HUES64 (cell line): Measurements from ENCODE around the gene NHLRC2. TPM values are rescaled to one million over a fixed set of nuclear protein-coding genes. Genes with fewer than 3 reads are reported as not detected.
A peak's percentile ranks its signal among the peaks of the same experiment; 100 is the strongest.
"Not testable (repeated sequence)": the region's sequence is repeated elsewhere in the genome, so short reads cannot be mapped to it uniquely, and the experiment has no call there.

Experiments used
- H3K27ac ChIP-seq: 2 replicates; pipeline ENCODE4 v1.7.0; 2013; ENCODE audit warnings: low read depth, low read length, inconsistent platforms
- H3K27me3 ChIP-seq: 2 replicates; pipeline ENCODE4 v1.6.1; 2013; ENCODE audit warnings: mild to moderate bottlenecking, low read length; ENCODE audit not compliant: insufficient read depth
- H3K36me3 ChIP-seq: 2 replicates; pipeline ENCODE4 v1.6.1; 2013; ENCODE audit warnings: mild to moderate bottlenecking, low read length; ENCODE audit not compliant: insufficient read depth
- H3K4me1 ChIP-seq: 2 replicates; pipeline ENCODE4 v1.6.1; 2013; ENCODE audit warnings: mild to moderate bottlenecking, low read length, moderate library complexity; ENCODE audit not compliant: insufficient read depth
- H3K4me3 ChIP-seq: 2 replicates; pipeline ENCODE4 v1.5.1; 2013; ENCODE audit warnings: mild to moderate bottlenecking, low read length, moderate library complexity
- H3K9ac ChIP-seq: 2 replicates; pipeline ENCODE4 v1.6.1; 2013; ENCODE audit warnings: mild to moderate bottlenecking, low read depth, low read length
- H3K9me3 ChIP-seq: 2 replicates; pipeline ENCODE4 v1.6.1; 2013; ENCODE audit warnings: low read depth, low read length; ENCODE audit not compliant: insufficient read depth
- WGBS: fragments of 150-250, 120-280 bp; methylation state at CpG from one replicate; pipeline ENCODE4 v1.1.7; 2013; ENCODE audit warnings: missing lambda C conversion rate; 5-methylcytosine and 5-hydroxymethylcytosine counted together
- polyA plus RNA-seq, 2 experiments: library from polyadenylated mRNA; stranded (reverse); fragments of 50-300 nt; gene quantifications; one replicate each; pipeline ENCODE4 v1.2.3, GENCODE V29; 2013

NHLRC2 gene, protein sequence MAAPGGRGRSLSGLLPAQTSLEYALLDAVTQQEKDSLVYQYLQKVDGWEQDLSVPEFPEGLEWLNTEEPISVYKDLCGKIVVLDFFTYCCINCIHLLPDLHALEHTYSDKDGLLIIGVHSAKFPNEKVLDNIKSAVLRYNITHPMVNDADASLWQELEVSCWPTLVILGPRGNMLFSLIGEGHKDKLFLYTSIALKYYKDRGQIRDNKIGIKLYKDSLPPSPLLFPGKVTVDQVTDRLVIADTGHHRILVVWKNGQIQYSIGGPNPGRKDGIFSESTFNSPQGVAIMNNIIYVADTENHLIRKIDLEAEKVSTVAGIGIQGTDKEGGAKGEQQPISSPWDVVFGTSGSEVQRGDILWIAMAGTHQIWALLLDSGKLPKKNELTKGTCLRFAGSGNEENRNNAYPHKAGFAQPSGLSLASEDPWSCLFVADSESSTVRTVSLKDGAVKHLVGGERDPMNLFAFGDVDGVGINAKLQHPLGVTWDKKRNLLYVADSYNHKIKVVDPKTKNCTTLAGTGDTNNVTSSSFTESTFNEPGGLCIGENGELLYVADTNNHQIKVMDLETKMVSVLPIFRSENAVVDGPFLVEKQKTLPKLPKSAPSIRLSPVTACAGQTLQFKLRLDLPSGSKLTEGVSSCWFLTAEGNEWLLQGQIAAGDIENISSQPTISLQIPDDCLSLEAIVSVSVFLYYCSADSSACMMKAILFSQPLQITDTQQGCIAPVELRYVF
- 10.3 TPM for polyA plus RNA-seq (2013, experiment 1 of 2)
- 10.4 TPM for polyA plus RNA-seq (2013, experiment 2 of 2)

DNA sequence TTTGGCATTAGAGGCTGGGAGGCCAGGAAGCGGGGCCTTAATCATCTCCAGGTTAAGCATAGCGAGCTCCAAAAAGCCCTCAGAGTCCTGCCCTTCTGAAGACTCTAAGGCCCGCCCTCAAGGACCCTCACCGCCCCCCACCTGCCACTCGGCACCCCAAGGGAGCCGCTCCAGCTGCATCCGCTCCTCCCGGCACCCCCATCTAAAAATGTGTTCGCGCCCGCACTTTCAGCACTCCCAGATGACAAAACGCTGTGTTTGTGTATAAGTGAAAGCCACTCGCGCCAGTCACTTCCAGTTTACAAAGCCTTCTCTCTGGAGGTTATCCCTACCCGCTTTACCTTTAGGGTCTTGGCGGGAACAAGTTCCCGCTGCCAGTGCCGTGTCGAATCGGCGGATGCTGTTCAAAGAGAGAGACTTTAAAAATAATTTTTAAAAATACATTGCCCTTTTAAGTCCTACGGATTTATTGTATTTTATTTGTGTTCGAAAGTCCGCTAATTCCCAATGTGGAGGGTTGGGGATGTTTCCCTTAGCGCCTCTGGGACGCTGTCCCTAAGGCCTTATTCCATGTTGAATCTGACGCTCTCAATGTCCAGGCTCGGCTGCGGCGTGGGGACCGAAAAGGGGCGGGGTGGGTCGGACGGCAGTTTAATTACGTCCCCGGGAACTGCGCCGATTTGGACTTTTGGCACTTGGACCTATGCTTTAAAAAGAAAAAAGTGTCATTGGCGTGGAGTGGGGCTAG, at the start of gene NHLRC2, which contains the start of gene DCLRE1A:
Gene NHLRC2 (plus strand): TSS at position 649 of the 748 bp plus-strand sequence. CDS start 212 bp downstream, outside the sequence.
Gene DCLRE1A (minus strand): TSS at position 70 of the 748 bp plus-strand sequence. CDS start 900 bp downstream, outside the sequence.
- peaks cover 27% of the 10 kb centered on the region; the same call in 1 of the 2 replicates for H3K4me1 ChIP-seq
- H3K36me3 ChIP-seq: peaks cover 14% of the 10 kb centered on the region
- H3K27me3 ChIP-seq: no peaks in the 10 kb centered on the region
- H3K9me3 ChIP-seq: no peaks in the 10 kb centered on the region
- WGBS: 1% methylated on average over 39 of the region's 39 CpGs
- H3K4me3 ChIP-seq: peak within 1 kb of the TSS; percentile 97
- H3K27ac ChIP-seq: peak within 1 kb of the TSS; percentile 87
- H3K9ac ChIP-seq: peak within 1 kb of the TSS; percentile 98

DNA sequence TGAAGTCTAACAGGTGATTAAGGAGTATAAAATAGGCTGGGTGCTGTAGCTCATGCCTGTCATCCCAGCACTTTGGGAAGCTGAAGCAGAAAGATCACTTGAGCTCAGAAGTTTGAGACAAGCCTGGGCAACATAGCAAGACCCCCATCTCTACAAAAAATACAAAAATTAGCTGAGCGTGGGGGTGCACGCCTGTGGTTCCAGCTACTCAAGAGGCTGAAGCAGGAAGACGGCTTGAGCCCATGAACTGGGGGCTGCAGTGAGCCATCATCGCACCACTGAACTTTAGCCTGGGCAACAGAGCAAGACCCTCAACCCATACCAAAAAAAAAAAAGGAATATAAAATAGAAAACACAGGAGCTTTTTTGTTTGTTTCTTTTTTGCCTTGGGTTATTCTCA, 48.0 kb upstream of the NHLRC2 start:
- 98% methylated on average over 4 of the region's 4 CpGs for WGBS
- H3K27ac ChIP-seq: no peak overlapping the region
- H3K27me3 ChIP-seq: no peaks in the 10 kb centered on the region
- H3K4me1 ChIP-seq: no peaks in the 10 kb centered on the region
- H3K9ac ChIP-seq: no peak overlapping the region
- H3K9me3 ChIP-seq: no peaks in the 10 kb centered on the region
- no peak overlapping the region for H3K4me3 ChIP-seq
- H3K36me3 ChIP-seq: no peaks in the 10 kb centered on the region

DNA sequence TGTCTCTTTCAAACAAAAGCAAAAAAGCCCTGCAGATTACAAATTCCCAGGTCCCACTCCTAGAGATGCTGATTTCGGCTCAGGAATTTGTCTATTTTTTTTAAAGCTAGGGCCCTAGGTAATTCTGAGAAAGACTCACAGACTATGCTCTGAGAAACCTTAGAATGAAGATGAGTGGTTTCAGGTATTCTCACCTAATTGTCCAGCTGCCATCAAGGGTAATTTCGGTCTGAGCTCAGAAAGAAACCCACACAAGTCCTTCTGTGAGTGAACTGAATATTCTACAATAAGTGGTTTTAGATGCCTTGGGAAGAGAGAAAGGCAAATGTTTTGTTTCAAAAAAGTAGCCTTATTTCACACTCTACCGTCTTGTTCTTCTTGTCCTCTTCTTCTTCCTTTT, 46.3 kb upstream of the NHLRC2 start:
- no peak overlapping the region for H3K9ac ChIP-seq
- H3K27ac ChIP-seq: no peak overlapping the region
- WGBS: 94% methylated on average over 3 of the region's 3 CpGs
- H3K27me3 ChIP-seq: no peaks in the 10 kb centered on the region
- no peaks in the 10 kb centered on the region for H3K36me3 ChIP-seq
- H3K9me3 ChIP-seq: no peaks in the 10 kb centered on the region
- no peak overlapping the region for H3K4me3 ChIP-seq
- H3K4me1 ChIP-seq: no peaks in the 10 kb centered on the region

DNA sequence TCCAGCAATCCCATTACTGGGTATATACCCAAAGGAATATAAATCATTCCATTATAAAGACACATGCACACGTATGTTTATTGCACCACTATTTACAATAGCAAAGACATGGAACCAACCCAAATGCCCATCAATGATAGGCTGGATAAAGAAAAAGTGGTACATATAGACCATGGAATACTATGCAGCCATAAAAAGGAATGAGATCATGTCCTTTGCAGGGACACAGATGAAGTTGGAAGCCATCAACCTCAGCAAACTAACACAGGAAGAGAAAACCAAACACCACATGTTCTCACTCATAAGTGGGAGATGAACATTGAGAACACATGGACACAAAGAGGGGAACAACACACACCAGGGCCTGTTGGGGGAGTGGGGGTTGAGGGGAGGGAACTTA, 39.8 kb upstream of the NHLRC2 start:
- not testable (repeated sequence) for H3K4me1 ChIP-seq, H3K9me3 ChIP-seq, H3K4me3 ChIP-seq, H3K36me3 ChIP-seq, H3K9ac ChIP-seq, H3K27ac ChIP-seq, H3K27me3 ChIP-seq
- WGBS: 82% methylated on average over 1 of the region's 1 CpG

DNA sequence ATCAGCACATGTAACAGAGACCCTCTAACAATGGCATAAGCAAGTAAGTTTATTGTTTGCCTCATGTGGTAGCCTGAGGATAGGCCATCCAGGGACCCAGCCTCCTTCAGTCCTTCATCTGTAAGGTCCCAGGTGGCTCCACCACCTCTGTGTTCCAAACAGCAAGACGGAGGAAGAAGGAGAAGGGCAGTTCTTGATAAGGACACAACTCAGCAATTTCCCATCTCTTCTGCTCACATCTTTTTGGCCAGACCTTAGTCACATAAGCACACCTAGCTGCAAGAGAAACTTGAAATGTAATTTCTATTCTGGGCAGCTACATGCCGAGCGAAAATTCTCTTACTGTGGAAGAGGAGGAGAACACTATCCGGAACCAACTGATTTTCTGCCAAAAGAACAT, 34.5 kb upstream of the NHLRC2 start:
- Histone ChIP-seq H3K9ac (no peak overlapping the region), H3K36me3 (no peaks in the 10 kb centered on the region), H3K27ac (no peak overlapping the region), H3K9me3 (no peaks in the 10 kb centered on the region), H3K4me3 (no peak overlapping the region), H3K4me1 (peaks cover 18% of the 10 kb centered on the region), H3K27me3 (no peaks in the 10 kb centered on the region)
- 90% methylated on average over 4 of the region's 4 CpGs for WGBS

DNA sequence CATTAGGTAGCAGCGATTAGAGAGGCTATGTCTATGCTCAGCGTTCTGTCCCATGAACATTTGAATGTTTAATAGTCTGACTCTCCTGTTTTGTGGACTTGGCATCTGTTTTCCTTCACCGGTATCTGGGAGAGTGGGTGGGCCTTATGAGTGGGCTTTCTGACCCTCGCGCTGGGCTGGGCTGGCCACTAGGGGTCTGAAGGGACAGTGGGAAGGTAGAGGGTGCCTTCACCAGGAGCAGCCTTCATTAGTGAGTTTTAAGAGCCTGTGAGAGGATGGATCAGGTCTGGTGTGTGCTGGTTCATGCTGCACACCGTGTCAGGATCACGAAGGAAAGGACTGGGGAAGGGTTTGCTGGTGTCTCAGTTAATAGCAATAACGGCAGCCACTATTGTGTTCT, 34.0 kb upstream of the NHLRC2 start:
- 72% methylated on average over 8 of the region's 8 CpGs for WGBS
- Histone ChIP-seq H3K36me3 (no peaks in the 10 kb centered on the region), H3K9ac (no peak overlapping the region), H3K27ac (no peak overlapping the region), H3K4me1 (peaks cover 18% of the 10 kb centered on the region), H3K4me3 (no peak overlapping the region), H3K9me3 (no peaks in the 10 kb centered on the region), H3K27me3 (no peaks in the 10 kb centered on the region)

DNA sequence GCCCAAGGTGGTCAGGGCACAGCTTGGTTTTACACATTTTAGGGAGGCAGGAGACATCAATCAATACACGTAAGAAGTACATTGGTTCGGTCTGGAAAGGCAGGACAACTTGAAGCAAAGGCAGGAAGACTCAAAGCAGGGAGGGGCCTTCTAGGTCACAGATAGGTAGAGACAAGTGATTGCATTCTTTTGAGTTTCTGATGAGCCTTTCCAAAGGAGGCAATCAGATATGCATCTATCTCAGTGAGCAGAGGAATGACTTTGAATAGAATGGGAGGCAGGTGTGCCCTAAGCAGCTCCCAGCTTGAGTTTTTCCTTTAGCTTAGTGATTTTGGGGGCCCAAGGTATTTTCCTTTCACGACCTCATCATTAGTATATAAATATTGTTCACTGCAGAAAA, 33.2 kb upstream of the NHLRC2 start:
- H3K36me3 ChIP-seq, H3K4me3 ChIP-seq, H3K9ac ChIP-seq, H3K27me3 ChIP-seq, H3K27ac ChIP-seq, H3K9me3 ChIP-seq: not testable (repeated sequence)
- H3K4me1 ChIP-seq: peaks cover 18% of the 10 kb centered on the region
- 41% methylated on average over 2 of the region's 3 CpGs for WGBS

DNA sequence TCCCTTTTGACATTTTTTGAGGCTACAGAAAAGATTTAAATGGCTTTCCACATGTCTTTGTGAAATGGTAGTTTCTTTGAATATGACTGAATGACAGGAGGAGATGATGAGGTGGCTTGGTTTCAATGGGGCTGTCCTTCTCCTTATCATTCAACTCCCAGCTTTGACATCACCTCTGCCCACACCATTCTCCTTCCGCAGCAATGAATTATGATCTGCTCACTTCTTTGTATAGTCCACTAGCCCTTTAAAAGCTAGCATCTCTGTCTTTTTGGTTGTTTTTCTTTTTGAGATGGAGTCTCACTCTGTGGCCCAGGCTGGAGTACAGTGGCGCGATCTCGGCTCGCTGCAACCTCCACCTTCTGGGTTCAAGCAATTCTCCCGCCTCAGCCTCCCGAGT, 32.3 kb upstream of the NHLRC2 start:
- 97% methylated on average over 7 of the region's 7 CpGs for WGBS

DNA sequence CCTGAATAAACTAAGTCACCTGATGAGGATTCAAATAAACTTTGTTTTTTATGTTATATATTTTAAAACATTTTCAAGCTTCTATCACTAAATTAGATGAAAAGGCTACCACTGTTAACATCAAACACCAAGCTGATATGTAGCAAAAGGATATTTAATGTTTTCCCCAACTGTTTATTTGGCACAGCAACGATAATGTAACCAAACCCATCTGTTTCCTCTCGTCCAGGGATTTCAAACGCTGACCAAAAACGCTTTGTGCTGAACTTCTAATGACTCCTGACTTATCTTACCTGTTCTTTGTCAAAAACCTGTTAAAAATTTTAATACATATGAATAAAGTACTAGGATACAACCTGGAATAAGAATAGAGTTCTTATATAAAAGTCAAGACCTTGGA, 31.1 kb upstream of the NHLRC2 start:
- no peak overlapping the region for H3K4me3 ChIP-seq
- H3K9me3 ChIP-seq: no peaks in the 10 kb centered on the region
- H3K9ac ChIP-seq: no peak overlapping the region
- no peaks in the 10 kb centered on the region for H3K36me3 ChIP-seq
- H3K27ac ChIP-seq: no peak overlapping the region
- H3K27me3 ChIP-seq: no peaks in the 10 kb centered on the region
- 95% methylated on average over 4 of the region's 4 CpGs for WGBS
- peaks cover 18% of the 10 kb centered on the region for H3K4me1 ChIP-seq

More for the DNA sequence above, 32.3 kb upstream of the NHLRC2 start:
- no peaks in the 10 kb centered on the region for H3K36me3 ChIP-seq
- H3K9ac ChIP-seq: no peak overlapping the region
- H3K4me1 ChIP-seq: peaks cover 18% of the 10 kb centered on the region
- H3K9me3 ChIP-seq: no peaks in the 10 kb centered on the region
- H3K27me3 ChIP-seq: no peaks in the 10 kb centered on the region
- no peak overlapping the region for H3K4me3 ChIP-seq
- no peak overlapping the region for H3K27ac ChIP-seq

DNA sequence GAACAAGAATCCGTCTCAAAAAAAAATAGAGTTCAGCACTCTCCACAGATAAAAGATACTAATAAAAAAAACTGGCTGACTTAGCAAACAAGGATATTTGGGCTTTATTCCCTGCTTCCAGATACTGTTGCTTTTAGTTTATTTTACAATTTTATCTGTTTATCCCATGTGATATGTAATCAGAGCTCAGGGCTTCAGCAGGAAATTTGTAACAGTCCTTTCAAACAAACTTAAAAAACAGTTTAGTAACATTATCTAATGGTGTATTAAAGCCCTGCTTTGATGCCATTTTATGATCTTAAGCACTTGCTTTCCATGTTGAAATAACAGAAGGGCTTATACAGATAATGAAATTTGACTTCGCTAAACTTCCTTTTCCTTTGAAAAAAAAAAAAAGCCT, 28.7 kb upstream of the NHLRC2 start:
- Histone ChIP-seq H3K4me3 (no peak overlapping the region), H3K36me3 (no peaks in the 10 kb centered on the region), H3K4me1 (peaks cover 13% of the 10 kb centered on the region), H3K9ac (no peak overlapping the region), H3K27ac (no peak overlapping the region), H3K27me3 (no peaks in the 10 kb centered on the region), H3K9me3 (no peaks in the 10 kb centered on the region)
- 87% methylated on average over 2 of the region's 2 CpGs for WGBS

DNA sequence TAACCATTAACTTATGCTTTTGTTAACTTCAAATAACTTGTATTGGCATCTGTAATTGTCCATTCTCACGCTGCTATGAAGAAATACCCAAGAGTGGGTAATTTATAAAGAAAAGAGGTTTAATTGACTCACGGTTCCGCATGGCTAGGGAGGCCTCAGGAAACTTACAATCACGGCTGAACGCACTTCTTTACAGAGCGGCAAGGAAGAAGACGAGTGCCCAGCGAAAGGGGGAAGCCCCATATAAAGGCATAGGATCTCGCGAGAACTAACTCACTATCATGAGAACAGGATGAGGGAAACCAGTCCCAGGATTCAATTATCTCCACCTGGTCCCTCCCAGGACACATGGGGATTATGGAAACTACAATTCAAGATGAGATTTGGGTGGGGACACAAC, 25.9 kb upstream of the NHLRC2 start:
- H3K9me3 ChIP-seq, H3K27me3 ChIP-seq, H3K27ac ChIP-seq, H3K4me1 ChIP-seq, H3K36me3 ChIP-seq, H3K4me3 ChIP-seq, H3K9ac ChIP-seq: not testable (repeated sequence)
- WGBS: 90% methylated on average over 10 of the region's 10 CpGs
